K562 (cell line): ENCODE data around the gene PLEKHO2. TPM values are rescaled to one million over a fixed set of nuclear protein-coding genes. Genes with fewer than 3 reads are reported as not detected.
A peak's percentile ranks its signal among the peaks of the same experiment; 100 is the strongest.

Experiments
- AFF1 ChIP-seq, 2 experiments: fragments of 450-650 bp; IDR thresholded peaks; 2 replicates each; pipeline ENCODE4 v1.6.1; 2018; ENCODE audit warnings: mild to moderate bottlenecking in 2 of 2, low read depth in 1 of 2; ENCODE audit not compliant: partially characterized antibody in 2 of 2
- ASH1L ChIP-seq: fragments of 450-650 bp; IDR thresholded peaks from 2 replicates; pipeline ENCODE4 v1.6.1; 2018; ENCODE audit warnings: borderline replicate concordance, mild to moderate bottlenecking, low read depth; ENCODE audit not compliant: partially characterized antibody
- DACH1 ChIP-seq: fragments of 450-650 bp; IDR thresholded peaks from 2 replicates; pipeline ENCODE4 v1.6.1; 2018; ENCODE audit not compliant: partially characterized antibody
- HLTF ChIP-seq: fragments of 450-650 bp; IDR thresholded peaks from 2 replicates; pipeline ENCODE4 v1.6.1; 2016
- JUND ChIP-seq, 2 experiments: IDR thresholded peaks; 2 replicates in 1 of 2; 3 replicates in 1 of 2; pipeline ENCODE4 v1.6.1; 2011; ENCODE audit warnings: borderline replicate concordance in 2 of 2, low read depth in 2 of 2, low read length in 2 of 2, improper control_type of control experiment in 1 of 2, missing biosample characterization in 1 of 2, missing genetic modification characterization in 1 of 2, missing genetic modification reagents in 1 of 2
- LARP7 ChIP-seq: fragments of 450-650 bp; IDR thresholded peaks from 2 replicates; pipeline ENCODE4 v1.6.1; 2016
- MAFK ChIP-seq: IDR thresholded peaks from 2 replicates; pipeline ENCODE4 v1.6.1; 2011; ENCODE audit warnings: low read length, improper control_type of control experiment
- MED1 ChIP-seq: sonication (generic); formaldehyde crosslinking; IDR thresholded peaks from 2 replicates; pipeline ENCODE4 v1.8.1; 2023; ENCODE audit warnings: missing genetic modification reagents, borderline replicate concordance
- NCOA4 ChIP-seq: fragments of 450-650 bp; IDR thresholded peaks from 2 replicates; pipeline ENCODE4 v1.6.1; 2018; ENCODE audit warnings: mild to moderate bottlenecking; ENCODE audit not compliant: partially characterized antibody
- NFIX ChIP-seq: fragments of 250-450 bp; sonication (Bioruptor Pico); IDR thresholded peaks from 2 replicates; pipeline ENCODE4 v1.4.0; 2020; ENCODE audit warnings: low read depth, mild to moderate bottlenecking, moderate library complexity
- POLR2G ChIP-seq: fragments of 200-400 bp; formaldehyde crosslinking; IDR thresholded peaks from 2 replicates; pipeline ENCODE4 v1.6.1; 2017; ENCODE audit warnings: low read depth, mild to moderate bottlenecking, antibody characterized with exemption, low read length, moderate library complexity
- SIN3A ChIP-seq, 2 experiments: fragments of 150-350 bp in 1 of 2; IDR thresholded peaks; 2 replicates each; pipeline ENCODE4 v1.6.1; 2011 to 2016; ENCODE audit warnings: borderline replicate concordance in 2 of 2, low read depth in 2 of 2, low read length in 2 of 2, mild to moderate bottlenecking in 2 of 2, moderate library complexity in 2 of 2; ENCODE audit not compliant: control insufficient read depth in 1 of 2
- SMARCB1 ChIP-seq: IDR thresholded peaks from 2 replicates; pipeline ENCODE4 v1.6.1; 2011; ENCODE audit warnings: improper control_type of control experiment, low read depth; ENCODE audit not compliant: insufficient read length
- ZBTB43 ChIP-seq: sonication (generic); formaldehyde crosslinking; IDR thresholded peaks from 2 replicates; pipeline ENCODE4 v1.8.0; 2023; ENCODE audit warnings: mild to moderate bottlenecking, missing genetic modification reagents
- ZNF316 ChIP-seq: fragments of 450-650 bp; IDR thresholded peaks from 2 replicates; pipeline ENCODE4 v1.6.1; 2016
- ZNF586 ChIP-seq: fragments of 450-650 bp; formaldehyde crosslinking; conservative IDR thresholded peaks from 2 replicates; pipeline ENCODE4 v1.4.0; 2020; ENCODE audit warnings: mild to moderate bottlenecking, moderate library complexity
- ZNF830 ChIP-seq: fragments of 250-450 bp; sonication (Bioruptor Pico); IDR thresholded peaks from 2 replicates; pipeline ENCODE4 v1.5.0; 2021; ENCODE audit warnings: mild to moderate bottlenecking
- ZSCAN29 ChIP-seq: fragments of 450-650 bp; IDR thresholded peaks from 2 replicates; pipeline ENCODE4 v1.6.1; 2017
- polyA plus RNA-seq, 8 experiments: library from polyadenylated mRNA; depleted of rRNA in 4 of 8; stranded (reverse) in 5 of 8; unstranded in 3 of 8; fragments of >200 nt; fragmentation: Nextera tagmentation in 2 of 8; fragmentation: Illumina TruSeq in 1 of 8; extraction: Ambion mirVana in 2 of 8; extraction: Trizol in 1 of 8; gene quantifications; 2 replicates each; pipeline versions ENCODE4 v1.2.1 to v1.2.3, GENCODE V29; 2011 to 2014; ENCODE audit warnings: inconsistent platforms in 1 of 8, missing spikeins in 1 of 8
- total RNA-seq, 7 experiments: library from RNA; depleted of rRNA in 6 of 7; stranded (reverse); fragments of >200 nt in 6 of 7; fragmentation: Illumina TruSeq in 2 of 7; extraction: Trizol in 2 of 7; gene quantifications; 2 replicates each; pipeline versions ENCODE4 v1.2.1 to v1.2.3, GENCODE V29; 2011 to 2021; ENCODE audit warnings: low replicate concordance in 1 of 7

The PLEKHO2 gene
- total and polyA plus RNA-seq, 9 of the 15 experiments (the other 6 are each of a cell fraction or from before 2014, with no cell fraction given), result 0.24 to 8.8 (median 5.5) TPM

DNA sequence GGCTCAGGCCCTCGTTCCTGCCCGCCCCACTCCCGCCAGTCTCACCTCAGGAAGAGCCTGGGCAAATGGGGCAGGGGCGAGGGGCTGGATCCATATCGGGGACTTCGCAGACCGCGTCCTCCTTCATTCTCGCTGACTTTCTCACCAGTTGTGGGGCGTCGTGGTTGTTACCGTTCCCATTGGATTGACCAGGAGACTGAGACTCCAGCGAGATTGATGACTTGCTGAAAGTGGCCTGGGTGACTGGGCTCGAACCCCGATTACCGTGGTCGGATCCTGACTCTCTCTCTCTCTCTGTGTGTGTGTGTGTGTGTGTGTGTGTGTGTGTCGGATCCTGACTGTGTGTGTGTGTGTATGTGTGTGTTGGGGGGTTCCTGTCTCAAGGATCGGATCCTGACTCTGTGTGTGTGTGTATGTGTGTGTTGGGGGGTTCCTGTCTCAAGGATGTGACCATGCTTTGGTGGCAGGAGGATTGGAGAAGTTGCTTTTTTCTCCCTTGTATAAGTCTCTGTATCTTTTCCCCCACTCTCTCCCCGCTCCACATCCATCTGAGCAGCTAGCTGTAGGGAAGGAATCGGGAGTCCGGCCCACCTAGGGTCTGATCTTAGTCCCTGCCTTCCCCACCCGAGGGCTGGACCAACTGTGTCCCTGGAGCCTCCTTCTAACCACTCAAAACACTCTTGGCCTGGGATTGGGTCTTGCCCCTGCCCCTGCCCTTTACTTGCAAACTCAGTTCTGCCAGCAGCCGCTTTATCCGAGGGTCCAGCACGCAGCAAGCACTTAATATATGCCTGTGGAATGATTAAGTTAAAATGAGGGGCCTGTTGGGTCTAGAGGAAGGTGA lies 603 bp downstream of the PLEKHO2 start (continued):
- TF ChIP-seq AFF1 (IDR thresholded peaks at IDR 0.05; ENCODE audit: low read depth in 1 of 2, partially characterized antibody in 2 of 2) (peak; percentile 35 to 58), ZBTB43 (CRISPR knock-in tag) (0 out of 2 replicates have a peak, but pooled peaks have one; percentile 27), NCOA4 (peak; percentile 71), NFIX (CRISPR knock-in tag) (no peak), ZNF830 (CRISPR knock-in tag) (no peak), SMARCB1 (no peak), MAFK (peak; percentile 7; the same call in 1 of the 2 replicates), MED1 (0 out of 2 replicates have a peak, but pooled peaks have one; percentile 40), HLTF (peak; percentile 83; the same call in 1 of the 2 replicates), ASH1L (peak; percentile 45), LARP7 (peak; percentile 77; the same call in 1 of the 2 replicates), ZNF586 (CRISPR knock-in tag) (no peak), ZNF316 (peak; percentile 82), DACH1 (no peak), SIN3A (IDR thresholded peaks at IDR 0.05; ENCODE audit: borderline replicate concordance in 2 of 2, control insufficient read depth in 1 of 2, low read depth in 2 of 2, low read length in 2 of 2) (0 out of 4 replicates have a peak, but pooled peaks of 1 of the 2 experiments have one; percentile 20), POLR2G (no peak), JUND (IDR thresholded peaks at IDR 0.05; ENCODE audit: borderline replicate concordance, low read depth, low read length) (no peak), JUND (tag; IDR thresholded peaks at IDR 0.05; ENCODE audit: borderline replicate concordance, low read depth, low read length) (no peak), ZSCAN29 (no peak)
